DMS153 treated with DMSO at 0.1 percent for 48 hours (cell line): ENCODE data around the gene GTF2F2.
A peak's percentile ranks its signal among the peaks of the same experiment; 100 is the strongest.

ENCODE experiments used
- DNase-seq: peaks from one replicate; lab custom pipeline; 2025; ENCODE audit not compliant: unreplicated experiment; lab: John Stamatoyannopoulos, UW

Gene GTF2F2

GRCh38 chr13:45119991-45120864 lies at the start of gene GTF2F2:
TSS of gene GTF2F2 (plus strand) at chr13:45120510. CDS start at chr13:45120656, 146 bp downstream.
- peak; percentile 91 for DNase-seq

- DNase-seq = no peak
Measured at GRCh38 chr13:45073809-45074208, 46.5 kb upstream of the GTF2F2 start.

GRCh38 chr13:45074721-45075120 lies 45.6 kb upstream of the GTF2F2 start:
- DNase-seq = no peak

GRCh38 chr13:45078003-45078402 lies 42.3 kb upstream of the GTF2F2 start:
- DNase-seq = no peak

GRCh38 chr13:45082964-45083363 lies 37.3 kb upstream of the GTF2F2 start:
- no peak for DNase-seq

GRCh38 chr13:45084515-45084914 lies 35.8 kb upstream of the GTF2F2 start:
- DNase-seq = no peak

GRCh38 chr13:45086484-45086883 lies 33.8 kb upstream of the GTF2F2 start:
- no peak for DNase-seq

GRCh38 chr13:45092663-45093062 lies 27.6 kb upstream of the GTF2F2 start:
- no peak for DNase-seq

- no peak for DNase-seq
Measured at GRCh38 chr13:45100573-45101262, 19.6 kb upstream of the GTF2F2 start.

GRCh38 chr13:45101327-45102018 lies 18.8 kb upstream of the GTF2F2 start:
- DNase-seq = no peak

- no peak for DNase-seq
Measured at GRCh38 chr13:45102136-45102507, 18.2 kb upstream of the GTF2F2 start.

- no peak for DNase-seq
Measured at GRCh38 chr13:45103449-45103848, 16.9 kb upstream of the GTF2F2 start.

- DNase-seq = no peak
Measured at GRCh38 chr13:45104261-45104660, 16.0 kb upstream of the GTF2F2 start.

- DNase-seq = no peak
Measured at GRCh38 chr13:45105895-45106294, 14.4 kb upstream of the GTF2F2 start.

- no peak for DNase-seq
Measured at GRCh38 chr13:45107539-45107938, 12.8 kb upstream of the GTF2F2 start.

- no peak for DNase-seq
Measured at GRCh38 chr13:45108716-45109101, 11.6 kb upstream of the GTF2F2 start.

- no peak for DNase-seq
Measured at GRCh38 chr13:45109102-45109720, 11.1 kb upstream of the GTF2F2 start.

- DNase-seq = no peak
Measured at GRCh38 chr13:45113233-45114224, 6.8 kb upstream of the GTF2F2 start.

GRCh38 chr13:45119469-45119990 lies 780 bp upstream of the GTF2F2 start:
- DNase-seq = no peak
